ENCODE results near the gene TOP2A.
"Not testable (repeated sequence)": the region's sequence is repeated elsewhere in the genome, so short reads cannot be mapped to it uniquely, and the experiment has no call there.

Gene TOP2A

GRCh38 chr17:40430272-40431230, 12.9 kb upstream of the TOP2A start:
- DNase-seq (ENCODE audit: low spot score): no peak

GRCh38 chr17:40427002-40427491, 9.4 kb upstream of the TOP2A start:
- no peak for DNase-seq (ENCODE audit: low spot score)

DNA sequence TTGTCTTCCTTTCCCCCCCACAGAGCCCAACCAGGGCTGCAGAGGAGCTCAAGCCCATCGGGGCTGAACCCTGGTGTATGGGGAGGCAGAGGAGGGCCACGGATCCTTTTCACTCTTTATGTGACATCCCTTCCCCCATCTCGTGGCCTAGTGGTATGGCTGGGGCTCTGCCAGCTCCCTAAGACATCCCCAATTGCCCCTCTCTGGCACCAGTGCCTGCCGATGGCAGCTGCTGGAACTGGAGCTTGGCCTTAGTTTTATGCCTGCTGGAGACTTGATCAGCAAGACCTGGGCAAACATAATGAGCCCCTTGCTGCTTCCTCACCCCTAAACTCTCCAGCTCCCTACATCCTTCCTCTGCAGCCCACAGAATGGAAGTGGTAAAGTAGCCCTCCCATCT, 8.0 kb upstream of the TOP2A start:
- DNase-seq (ENCODE audit: low spot score): no peak

DNA sequence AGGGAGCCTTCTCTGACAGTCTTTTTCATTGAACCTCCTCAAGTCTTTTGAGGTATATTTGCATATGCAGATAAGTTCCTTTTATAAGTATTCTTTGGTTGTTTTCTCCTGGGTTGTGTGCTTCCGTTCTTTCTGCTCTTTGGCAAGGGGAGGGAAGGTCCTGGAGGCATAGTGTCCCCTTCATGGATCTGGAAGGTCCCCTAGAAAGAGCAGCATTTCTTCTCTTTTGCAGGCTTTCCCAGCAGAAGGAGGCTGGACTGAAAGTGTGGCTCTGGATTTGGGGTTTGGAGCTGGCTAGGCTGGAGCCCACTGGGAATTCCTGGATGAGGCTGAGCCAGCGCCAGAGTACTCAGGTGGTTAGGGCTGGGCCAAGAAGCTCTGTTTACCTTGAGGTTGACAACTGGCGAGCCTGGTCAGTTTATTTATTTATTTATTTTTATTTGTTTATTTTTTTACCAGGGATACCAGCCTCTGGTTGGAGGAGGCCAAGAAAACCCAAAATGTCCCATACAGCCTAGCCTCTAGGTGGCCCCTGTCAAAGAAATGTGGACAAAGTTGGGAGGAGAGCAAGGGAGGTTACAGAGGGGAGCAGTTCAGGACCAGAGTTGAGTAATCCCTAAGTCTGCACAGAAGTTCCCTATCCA, 5.4 kb upstream of the TOP2A start:
- no peak for DNase-seq (ENCODE audit: low spot score)

- peak; percentile 42 for DNase-seq (ENCODE audit: low spot score)
These were observed 2.0 kb upstream of the TOP2A start for GRCh38 chr17:40419559-40420331.

DNA sequence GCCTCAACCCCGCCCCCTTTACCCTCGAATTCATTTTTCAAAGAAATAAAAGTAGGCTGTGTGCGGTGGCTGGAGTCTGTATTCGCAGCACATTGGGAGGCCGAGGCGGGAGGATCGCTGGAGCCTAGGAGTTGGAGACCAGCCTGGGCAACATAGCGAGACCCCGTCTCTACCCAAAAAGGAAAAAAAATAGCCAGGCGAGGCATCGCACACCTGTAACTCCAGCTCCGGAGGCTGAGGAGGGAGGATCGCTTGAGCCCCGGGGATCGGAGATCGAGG, 671 bp upstream of the TOP2A start:
- no peak for DNase-seq (ENCODE audit: low spot score)

DNA sequence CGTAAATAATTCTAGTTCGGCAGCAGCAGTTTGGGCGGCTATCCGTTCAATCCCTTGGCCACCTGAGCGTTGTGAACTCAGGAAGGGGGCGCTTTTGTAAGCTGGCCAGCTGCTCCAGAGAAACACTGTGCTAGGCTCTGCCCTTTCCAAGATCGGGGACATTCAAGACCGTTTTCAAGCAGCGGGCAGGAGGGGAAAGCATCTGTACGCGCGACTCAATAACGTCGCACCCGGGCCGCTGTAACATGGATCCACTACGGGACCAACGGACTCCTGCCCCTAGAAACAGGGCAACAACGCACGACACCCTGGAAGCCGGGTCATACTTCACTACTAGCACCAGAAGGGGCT, 463 bp downstream of the TOP2A start:
- no peak for DNase-seq (ENCODE audit: low spot score)

- DNase-seq (ENCODE audit: low spot score): no peak
These were observed 1.0 kb downstream of the TOP2A start for GRCh38 chr17:40416671-40417070.

GRCh38 chr17:40415390-40415789, 2.3 kb downstream of the TOP2A start:
- DNase-seq (ENCODE audit: low spot score): peak; percentile 42

- not testable (repeated sequence) for DNase-seq (ENCODE audit: low spot score)
These were observed 3.4 kb downstream of the TOP2A start for GRCh38 chr17:40414312-40414711.

- no peak for DNase-seq (ENCODE audit: low spot score)
These were observed 4.8 kb downstream of the TOP2A start for GRCh38 chr17:40412880-40413279.

- no peak for DNase-seq (ENCODE audit: low spot score)
These were observed 5.9 kb downstream of the TOP2A start for GRCh38 chr17:40411821-40412220.

DNA sequence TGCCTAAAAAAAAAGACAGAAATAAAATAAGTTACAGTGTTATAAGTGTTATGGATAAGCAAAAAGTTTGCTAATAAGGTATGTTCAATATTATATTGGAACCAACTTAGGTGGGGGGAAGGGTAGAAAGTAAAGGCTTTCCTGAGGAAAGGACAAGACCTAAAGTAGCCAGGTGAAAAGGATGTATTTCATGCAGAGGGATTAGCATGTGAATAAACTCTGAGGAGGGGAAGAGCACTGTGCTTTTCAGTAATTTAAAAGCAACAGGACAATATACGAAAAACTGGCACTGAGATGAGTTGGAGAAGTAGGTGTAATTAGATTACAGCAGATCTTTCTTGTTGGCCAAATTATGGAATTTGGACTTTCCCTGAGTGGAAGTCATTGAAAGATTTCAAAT, 7.6 kb downstream of the TOP2A start:
- DNase-seq (ENCODE audit: low spot score): no peak

DNA sequence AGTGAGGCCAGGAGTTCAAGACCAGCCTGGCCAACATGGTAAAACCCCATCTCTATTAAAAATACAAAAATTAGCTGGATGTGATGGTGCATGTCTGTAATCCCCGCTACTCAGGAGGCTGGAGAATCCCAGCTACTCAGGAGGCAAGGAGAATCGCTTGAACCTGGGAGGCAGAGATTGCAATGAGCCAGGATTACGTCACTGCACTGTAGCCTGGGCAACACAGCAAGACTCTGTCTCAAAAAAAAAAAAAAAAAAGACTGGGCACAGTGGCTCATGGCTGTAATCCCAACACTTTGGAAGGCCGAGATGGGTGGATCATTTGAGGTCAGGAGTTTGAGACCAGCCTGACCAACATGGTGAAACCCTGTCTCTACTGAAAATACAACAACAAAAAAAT, 8.2 kb downstream of the TOP2A start:
- DNase-seq (ENCODE audit: low spot score): not testable (repeated sequence)

DNA sequence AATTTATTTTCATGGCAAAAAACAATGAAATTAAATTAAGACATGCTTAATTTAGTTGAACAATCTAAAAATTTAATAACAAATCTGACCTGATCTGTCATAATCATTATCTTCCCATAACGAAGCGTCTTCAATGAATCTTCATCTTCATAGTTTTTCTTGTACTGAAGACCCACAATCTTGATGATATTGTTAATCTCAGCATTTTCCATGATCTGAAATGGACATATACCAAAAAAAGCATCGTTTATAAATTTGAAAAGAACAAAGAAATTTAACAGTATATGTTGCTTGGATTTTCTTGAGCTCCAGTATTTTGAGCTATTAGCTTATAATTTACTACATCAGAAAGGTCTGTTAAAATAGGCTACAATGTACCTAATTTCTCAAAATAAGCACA, 10.2 kb downstream of the TOP2A start:
- no peak for DNase-seq (ENCODE audit: low spot score)

DNA sequence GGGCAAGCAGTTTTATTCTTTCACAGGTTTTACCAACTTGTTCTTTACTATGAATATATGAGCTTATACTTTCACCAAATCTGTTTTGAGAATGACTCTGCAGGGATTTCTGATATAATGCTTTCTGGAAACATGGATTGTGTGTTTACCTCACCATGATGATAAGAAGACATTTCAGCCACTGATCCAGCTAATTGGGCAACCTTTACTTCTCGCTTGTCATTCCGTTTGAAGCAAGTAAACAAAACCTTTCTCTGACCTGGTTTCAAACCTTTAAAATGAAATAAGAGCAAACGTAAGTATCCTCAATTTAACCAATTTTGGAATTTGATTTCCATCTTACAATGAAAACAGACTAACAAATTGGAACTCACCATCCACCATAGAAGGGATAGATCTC, 13.7 kb downstream of the TOP2A start:
- no peak for DNase-seq (ENCODE audit: low spot score)

DNA sequence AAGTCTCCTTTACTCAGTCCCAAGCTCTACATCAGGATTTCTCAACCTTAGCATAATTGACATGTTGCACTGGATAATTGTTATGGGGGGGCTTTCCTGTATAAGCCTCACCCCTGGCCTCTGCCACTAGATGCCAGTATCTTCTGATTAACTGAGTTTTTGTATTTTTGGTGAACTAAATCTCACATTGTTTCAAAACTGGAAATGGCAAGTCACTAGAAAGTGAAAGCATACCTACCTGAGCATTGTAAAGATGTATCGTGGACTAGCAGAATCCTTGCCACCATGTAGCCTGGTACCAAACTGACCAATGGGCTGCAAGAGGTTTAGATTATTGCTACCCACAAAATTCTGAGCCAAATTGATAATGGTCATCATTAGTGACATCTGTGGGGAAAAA, 15.0 kb downstream of the TOP2A start:
- no peak for DNase-seq (ENCODE audit: low spot score)

GRCh38 chr17:40399185-40399584, 18.5 kb downstream of the TOP2A start:
- DNase-seq (ENCODE audit: low spot score): peak; percentile 73

DNA sequence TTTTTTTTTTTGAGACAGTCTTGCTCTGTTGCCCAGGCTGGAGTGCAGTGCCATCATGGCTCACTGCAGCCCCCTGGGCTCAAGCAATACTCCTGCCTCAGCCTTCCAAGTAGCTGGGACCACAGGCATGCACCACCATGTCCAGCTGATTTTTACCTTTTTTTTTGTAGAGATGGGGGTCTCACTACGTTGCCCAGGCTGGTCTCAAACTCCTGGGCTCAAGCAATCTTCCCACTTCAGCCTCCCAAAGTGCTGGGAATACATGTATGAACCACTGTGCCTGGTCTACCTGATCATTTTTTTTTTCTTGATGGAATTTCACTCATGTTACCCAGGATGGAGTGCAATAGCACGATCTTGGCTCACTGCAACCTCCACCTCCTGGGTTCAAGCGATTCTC, 31.1 kb downstream of the TOP2A start:
- not testable (repeated sequence) for DNase-seq (ENCODE audit: low spot score)

- no peak for DNase-seq (ENCODE audit: low spot score)
These were observed 35.4 kb downstream of the TOP2A start for GRCh38 chr17:40382251-40382650.

DNA sequence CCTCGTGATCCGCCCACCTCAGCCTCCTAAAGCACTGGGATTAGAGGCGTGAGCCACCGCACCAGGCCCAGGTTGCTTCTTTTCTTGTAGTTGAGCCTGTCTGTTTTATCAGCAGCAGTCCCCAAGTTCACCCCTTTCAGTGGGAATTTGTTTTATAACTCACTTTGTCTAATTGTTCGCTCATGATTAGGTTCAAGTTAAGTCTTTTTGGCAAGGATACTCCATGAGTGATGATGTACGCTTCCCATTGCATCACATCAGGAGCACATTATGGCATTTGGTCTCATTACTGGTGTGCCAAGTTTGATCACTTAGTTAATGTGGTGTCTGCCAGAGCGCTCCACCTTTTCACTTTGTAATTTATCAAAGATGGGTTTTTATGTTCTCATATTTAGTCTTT, 38.7 kb downstream of the TOP2A start:
- DNase-seq (ENCODE audit: low spot score): no peak

DNA sequence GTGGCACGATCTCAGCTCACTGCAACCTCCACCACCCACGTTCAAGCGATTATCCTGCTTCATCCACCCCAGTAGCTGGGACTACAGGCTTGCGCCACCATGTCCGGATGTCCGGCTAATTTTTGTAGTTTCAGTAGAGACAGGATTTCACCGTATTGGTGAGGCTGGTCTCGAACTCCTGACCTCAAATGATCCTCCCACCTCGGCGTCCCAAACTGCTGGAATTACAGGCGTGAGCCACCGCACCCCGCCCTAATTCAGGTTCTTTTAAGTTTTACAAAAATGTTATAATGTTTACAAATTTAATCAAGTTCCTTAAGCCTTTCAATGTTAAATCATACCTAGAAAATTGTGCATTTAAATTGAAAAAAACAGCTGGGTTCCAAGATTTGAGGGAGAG, 39.9 kb downstream of the TOP2A start:
- DNase-seq (ENCODE audit: low spot score): no peak

- not testable (repeated sequence) for DNase-seq (ENCODE audit: low spot score)
These were observed 41.2 kb downstream of the TOP2A start for GRCh38 chr17:40376541-40376940.
